HG03520 (cell line): ENCODE data around the gene ZFAND6.
"Not testable (repeated sequence)": the region's sequence is repeated elsewhere in the genome, so short reads cannot be mapped to it uniquely, and the experiment has no call there.

Experiments
- ATAC-seq: cut with Tn5 transposase; IDR thresholded peaks from one replicate; pipeline ENCODE4 v1.9.1; 2021; ENCODE audit warnings: mild to moderate bottlenecking, moderate library complexity; ENCODE audit not compliant: unreplicated experiment

Gene ZFAND6

DNA sequence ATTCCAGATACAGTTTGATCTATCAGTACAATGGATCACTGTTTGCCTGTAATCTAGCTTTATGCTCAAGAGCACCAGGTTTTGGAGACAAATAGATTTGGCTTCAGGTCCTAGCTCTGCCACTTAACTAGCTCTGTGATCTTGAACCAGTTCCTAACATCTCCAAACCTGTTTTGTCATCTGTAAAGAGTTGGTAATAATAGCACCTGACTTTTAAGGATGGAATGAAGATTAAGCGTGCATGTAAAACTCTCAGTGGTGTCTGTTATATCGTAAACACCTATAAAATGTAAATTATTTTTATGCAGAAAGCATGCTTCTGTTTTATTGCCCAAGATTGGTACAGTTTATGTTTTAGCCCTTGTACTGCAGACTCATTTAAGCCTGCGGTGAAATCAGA, 36.5 kb downstream of the ZFAND6 start:
- no peak for ATAC-seq

DNA sequence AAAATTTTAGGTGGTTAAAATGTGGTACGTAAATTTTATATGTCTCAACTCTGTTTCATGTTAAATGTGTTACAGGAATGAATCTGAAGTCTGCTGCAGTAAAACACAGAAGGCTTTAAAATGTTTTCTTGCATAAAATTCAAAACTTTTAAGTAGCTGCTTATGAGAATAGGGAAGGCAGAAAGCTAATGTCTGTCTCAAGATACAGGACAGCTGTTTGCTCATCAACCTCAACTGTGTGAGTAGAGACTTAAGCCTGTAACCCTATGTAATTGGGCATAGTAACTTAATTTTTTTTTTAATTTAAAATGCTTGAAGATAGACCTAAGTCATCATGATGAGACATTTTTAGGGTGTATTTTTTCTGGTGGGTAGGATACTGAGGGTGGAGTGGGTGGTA, 38.9 kb downstream of the ZFAND6 start:
- ATAC-seq, result no peak

DNA sequence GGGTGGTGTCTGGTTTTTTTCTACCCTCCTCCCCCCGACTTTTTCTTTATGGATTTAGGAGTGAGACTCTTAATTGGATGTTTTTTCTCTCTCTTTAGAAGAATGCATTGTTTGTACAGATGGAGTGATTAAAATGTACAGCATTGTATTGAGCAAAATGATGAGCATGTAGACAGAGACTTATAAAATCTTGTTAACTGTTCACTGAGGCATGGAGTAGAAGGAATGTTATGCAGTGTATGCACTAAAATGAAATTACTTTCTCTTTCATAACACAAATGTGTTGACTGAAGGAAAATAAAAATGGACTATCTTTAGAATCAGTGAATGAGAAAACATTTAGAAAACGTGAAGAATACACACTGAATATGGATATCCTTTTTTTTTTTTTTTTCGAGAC, 39.8 kb downstream of the ZFAND6 start:
- no peak for ATAC-seq

DNA sequence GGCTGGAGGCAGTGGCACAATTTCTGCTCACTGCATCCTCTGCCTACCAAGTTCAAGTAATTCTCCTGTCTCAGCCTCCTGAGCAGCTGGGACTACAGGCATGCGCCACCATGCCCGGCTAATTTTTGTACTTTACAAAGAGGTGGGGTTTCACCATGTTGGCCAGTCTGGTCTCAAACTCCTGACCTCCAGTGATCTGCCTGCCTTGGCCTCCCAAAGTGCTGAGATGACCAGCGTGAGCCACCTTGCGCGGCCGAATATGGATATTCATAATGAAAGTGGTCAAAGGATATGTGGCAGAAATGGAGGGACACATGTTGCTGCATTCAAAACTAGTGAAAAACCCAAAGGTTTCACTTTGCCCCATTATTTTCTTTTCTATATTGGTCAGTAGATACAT, 40.2 kb downstream of the ZFAND6 start:
- ATAC-seq, result not testable (repeated sequence)

DNA sequence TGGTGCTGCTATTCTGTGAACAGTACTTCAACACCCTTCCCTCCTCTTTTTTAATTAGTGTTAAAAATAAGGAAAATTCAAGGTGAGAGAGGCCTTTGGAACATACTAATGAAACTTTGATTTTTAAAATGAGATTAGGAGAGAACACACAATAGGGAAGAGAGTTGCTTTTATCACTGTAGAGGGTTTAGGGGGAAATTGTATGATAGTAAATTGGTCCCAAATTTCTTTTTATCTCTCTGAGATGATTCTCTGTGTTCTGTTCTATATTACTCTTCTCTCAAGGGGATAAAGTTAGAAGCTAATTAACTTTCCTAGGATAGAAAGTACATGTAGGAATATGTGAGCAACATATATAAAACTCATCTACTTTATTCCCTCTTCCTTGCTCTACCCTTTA, 40.8 kb downstream of the ZFAND6 start:
- ATAC-seq, result no peak

DNA sequence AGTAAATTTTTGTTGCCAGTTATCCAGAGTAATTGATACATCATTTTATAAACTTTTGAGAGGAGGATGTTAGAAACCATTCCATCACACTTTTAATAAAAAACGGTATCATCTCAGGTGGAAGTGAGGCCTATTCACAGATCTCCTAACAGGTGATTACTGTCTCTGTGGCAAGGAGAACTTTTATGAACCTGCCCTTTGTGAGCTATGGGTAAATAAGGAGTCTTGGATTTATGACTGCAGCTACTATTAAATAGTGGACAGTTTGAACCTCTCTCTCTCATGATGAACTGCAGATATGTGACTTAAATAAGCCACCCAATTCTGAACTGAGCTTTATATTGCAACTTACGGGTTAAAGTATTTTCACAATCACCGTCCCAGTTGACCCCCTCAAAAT, 45.7 kb downstream of the ZFAND6 start:
- ATAC-seq, result no peak

DNA sequence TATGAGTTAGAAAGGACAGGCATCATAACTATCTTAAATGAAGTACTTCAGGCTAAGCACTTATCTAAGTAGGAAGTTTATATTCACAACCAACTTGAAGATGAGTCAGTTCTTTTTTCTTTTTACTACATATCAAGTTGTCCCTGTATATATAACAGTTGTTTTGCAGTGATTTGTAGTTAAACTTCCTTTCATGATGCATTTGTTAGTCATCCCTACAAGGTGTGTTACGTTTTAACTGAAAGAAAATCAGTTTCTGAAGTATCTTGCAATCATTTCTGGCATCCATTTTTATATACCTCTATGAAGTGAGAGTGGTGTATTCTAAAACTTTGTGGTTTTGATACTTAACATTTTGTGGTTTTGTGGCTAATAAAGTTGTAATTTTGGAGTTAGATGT, 46.1 kb downstream of the ZFAND6 start:
- ATAC-seq, result no peak

DNA sequence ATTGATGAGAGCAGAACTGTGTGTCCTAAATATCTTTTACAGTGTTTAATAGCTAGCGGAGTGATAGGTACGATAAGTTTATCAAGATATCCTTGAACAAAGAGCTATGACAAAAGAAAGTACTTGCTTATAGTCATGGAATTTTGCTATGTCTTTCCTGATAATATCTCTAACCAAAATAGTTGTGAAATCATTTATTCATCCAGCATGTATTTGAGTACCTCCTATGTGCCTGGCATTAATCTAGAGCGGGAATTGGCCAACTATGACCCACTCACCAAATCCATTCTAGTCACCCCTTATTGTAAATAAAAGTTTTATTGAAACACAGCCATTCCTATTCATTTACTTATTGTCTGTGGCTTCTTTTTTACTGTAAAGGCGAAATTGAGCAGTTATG, 46.6 kb downstream of the ZFAND6 start:
- ATAC-seq, result no peak

DNA sequence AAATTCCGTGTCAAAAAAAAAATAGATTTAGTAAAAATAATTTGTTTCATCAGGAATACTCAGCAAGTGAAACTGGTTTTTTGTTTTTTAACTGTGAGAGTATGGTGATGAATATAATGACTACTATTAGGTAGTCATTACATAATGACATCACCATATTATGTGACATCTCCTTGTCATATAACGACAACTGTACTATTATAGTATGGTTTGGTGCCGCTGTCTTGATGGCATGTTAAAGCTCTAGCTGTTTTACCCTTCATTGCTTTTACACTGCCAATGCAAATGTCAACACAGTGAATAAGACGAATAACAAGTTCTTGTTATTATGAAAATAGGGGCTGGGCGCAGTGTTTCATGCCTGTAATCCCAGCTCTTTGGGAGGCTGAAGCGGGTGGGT, 47.7 kb downstream of the ZFAND6 start:
- ATAC-seq, result no peak

DNA sequence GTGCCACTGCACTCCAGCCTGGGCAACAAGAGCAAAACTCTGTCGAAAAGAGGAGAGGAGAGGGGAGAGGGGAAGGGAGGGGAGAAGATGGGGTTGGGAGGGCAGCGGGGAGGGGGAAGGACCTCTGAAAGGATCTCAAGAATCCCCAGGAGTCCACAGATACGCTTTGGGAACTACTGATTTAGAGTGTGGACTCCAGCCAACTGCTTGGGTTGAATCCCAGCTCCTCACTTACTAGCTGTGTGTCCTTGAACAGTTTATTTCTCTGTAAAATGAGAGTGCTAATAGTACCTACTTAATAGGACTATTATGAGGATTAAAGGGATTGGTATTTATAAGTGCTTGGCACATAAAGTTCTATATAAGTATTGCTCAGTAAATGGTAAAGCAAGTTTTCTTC, 48.3 kb downstream of the ZFAND6 start:
- ATAC-seq, result no peak

DNA sequence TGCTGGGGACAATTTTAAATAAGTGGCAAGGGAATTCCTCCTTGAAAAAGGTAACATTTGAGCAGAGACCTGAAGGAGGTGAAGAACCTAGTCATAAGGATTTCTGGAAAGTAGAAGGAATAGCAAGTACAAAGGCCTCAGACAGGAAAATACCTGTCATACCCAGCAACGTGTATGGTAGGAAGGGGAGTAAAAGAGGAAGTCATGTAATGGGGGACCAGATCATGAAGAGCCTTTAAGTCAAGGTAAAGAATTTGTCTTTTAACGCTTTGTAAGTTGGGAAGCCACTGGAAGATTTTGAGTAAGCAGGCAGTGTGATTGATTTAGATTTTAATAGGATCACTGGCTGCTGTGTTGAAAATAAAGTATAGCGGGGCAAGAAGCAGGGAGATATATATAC, 49.9 kb downstream of the ZFAND6 start:
- ATAC-seq, result no peak

DNA sequence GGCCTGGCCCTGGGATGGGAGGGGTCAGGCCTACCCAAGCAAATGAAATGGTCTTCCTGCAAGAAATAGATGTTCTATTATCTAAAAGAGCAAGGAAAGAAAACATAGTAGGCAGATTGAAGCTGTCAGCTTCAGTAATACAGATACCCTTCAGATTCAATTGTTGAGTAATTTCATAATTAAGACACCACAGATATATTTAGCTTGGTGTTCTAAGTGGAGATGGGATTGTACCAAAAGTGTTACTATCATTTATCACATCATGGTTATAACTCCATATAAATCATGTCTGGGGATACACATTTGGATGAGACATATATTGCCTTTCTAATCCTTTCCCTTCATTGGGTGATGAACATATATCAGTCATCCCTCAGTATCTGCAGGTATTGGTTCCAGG, 51.4 kb downstream of the ZFAND6 start:
- ATAC-seq, result no peak

DNA sequence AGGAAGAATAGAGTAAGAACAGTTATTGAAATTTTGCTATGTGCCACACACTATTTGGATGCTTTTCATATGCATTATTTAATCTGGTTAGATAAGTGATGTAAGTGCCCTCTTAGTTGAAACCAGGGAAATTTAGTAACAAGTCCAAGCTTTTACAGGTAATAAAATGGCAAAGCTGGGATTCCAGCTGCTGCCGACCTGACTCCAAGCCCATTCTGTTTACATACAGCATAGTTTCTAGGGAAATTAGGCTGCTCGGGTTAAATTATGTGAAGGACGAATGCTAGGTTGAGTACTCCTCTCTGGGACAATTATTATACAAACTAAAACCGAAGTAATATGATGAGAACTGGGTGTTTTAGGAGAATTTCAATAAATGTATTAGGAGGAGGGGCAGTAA, 54.6 kb downstream of the ZFAND6 start:
- ATAC-seq, result no peak

DNA sequence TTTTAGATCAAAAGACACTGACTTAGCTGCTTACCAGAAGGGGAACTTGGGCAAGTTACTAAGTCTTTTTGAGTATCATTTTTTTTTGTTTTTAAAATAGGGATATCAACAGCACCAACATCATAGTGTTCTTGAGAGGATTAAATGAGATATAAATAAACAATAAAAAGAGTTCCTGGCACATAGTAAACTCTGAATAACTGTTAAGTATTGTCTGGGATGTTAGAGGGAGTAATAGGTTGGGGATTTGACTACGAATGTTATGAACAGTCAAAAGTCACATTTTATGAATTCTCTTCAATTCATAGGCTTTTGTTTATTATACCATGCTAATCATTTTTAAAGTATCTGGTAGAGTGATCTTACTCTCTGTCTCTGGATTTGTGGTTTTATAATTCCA, 55.5 kb downstream of the ZFAND6 start:
- ATAC-seq, result no peak

DNA sequence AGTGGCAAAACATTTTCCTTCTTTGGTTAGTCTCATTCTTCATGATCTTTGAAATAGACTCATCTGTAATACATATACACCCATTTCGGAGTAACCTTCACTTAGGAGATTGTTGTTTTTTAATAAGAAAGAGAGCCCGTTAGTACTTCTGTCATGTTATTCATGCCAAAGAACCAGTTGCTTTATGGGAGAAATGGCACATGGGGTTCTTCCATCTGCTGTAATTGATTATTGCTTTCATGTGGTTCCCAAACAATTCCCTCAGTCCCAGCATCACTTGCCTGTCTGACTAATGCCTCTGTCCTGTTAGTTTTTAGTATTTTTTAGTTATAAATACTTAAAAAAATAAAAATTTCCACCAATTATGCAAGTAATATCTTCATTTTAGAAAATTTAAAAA, 59.5 kb downstream of the ZFAND6 start:
- ATAC-seq, result no peak

DNA sequence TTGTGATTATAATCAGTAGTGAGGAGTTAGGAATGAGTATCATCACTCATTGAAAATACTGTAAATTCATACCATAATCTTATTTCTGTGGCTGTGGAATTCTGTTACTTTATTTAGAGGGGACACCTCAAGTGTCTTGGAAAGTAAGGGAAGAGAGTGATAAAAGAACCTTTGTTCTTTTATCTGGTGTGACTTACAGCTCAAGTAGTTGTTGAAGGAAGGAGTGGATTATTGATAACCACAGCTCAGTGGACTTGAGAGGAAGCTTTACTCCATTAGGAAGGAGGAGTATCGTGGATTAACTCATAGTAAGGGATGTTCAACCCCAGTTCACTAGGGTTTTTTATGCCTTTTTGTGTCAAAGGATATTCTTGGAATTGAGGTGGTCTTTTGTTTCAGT, 61.2 kb downstream of the ZFAND6 start:
- ATAC-seq, result no peak

DNA sequence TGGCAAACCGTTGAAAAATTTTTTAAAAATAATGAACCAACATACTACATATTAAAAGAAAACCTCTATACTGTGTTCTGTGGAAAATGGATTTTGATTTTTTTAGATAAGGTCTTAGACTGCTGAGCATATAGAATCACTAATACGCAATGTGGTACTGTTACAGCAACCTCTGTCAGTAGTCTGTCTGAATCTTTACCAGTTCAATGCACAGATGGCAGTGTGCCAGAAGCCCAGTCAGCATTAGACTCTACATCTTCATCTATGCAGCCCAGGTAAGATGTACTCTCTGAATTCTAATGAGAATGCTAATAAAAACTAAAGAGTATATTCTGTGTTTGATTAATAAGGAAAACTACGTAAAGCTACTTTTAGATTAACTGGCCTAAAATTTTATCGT, 62.1 kb downstream of the ZFAND6 start:
- ATAC-seq, result no peak

DNA sequence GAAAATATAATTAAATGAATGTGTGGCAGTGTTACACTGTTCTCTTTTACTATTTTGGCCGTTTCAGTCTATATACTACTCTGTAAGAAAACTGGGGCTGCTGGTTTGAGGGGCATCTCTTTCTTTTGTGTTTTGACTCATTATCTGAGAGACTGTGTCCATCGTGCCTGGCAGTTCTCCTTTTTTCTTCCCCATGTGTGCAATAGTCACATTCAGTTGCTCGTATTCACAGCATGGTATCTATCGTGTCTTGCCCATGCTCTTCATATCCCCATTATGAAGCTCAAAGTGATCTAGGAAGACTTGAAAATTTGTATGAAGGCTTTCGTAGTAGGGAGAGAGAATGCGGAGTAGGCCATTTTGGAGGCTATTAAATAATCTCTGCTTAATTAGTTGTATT, 63.6 kb downstream of the ZFAND6 start:
- ATAC-seq, result no peak

DNA sequence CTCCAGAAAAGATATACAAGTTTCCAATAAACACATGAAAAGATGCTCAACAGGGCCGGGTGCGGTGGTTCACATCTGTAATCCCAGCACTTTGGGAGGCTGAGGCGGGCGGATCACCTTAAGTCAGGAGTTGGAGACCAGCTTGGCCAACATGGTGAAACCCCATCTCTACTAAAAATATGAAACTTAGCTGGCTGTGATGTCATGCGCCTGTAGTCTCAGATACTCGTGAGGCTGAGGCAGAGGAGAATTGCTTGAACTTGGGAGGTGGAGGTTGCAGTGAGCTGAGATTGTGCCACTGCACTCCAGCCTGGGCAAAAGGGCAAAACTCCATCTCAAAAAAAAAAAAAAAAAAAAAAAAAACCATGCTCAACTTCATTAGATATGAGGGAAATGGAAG, 67.8 kb downstream of the ZFAND6 start:
- ATAC-seq, result not testable (repeated sequence)

DNA sequence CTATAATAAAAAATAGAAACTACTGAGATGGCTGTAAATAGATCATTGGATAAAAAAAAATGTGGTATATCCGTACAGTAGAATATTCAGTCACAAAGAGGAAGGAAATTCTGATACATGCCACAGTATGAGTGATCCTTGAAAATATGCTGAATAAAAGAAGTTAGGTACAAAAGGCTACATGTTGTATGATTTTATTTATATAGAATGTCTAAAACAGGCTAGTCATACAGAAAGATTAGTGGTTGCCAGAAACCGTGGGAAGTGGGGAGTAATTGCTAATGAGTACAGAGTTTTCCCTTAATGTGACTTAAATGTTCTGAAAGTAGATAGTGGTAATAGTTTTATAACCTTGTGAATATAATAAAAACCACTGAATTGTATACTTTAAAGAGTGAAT, 68.4 kb downstream of the ZFAND6 start:
- no peak for ATAC-seq

DNA sequence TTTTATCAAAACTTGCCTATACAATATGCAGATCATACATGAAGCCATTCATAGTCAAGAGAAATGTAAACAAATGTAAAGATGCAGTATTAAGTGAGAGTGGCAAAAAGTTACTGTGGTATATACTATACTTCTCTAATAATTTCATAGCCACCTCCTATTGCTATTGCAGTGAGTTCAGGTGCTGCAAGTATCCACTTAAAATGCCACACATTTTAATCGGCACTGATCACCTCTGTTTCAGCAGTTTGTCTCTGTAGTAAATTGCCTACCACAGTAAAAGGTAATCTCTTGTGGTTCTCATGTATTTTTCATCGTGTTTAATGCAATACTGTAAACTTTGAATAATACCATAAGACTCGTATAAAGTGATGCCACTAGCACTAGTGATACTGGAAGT, 72.9 kb downstream of the ZFAND6 start:
- ATAC-seq, result no peak

DNA sequence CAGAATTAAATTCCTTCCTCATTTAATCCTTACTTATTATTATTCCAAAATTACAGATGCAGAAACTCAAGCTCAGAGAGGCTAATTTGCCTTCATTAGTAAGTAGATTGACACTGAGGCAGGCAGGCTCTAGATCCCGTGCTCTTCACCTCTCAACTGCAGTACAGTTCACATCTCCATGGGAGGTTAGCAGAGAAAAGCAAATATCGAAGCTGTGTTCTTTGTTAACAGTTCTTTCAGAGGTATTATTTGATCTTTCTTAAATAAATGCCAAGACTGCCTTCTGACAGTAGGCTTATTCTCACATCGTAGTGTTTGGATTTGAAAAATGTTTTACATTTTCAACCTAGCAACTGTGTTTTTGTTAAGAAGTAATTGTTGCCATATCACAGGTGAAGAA, 77.4 kb downstream of the ZFAND6 start:
- ATAC-seq, result no peak

DNA sequence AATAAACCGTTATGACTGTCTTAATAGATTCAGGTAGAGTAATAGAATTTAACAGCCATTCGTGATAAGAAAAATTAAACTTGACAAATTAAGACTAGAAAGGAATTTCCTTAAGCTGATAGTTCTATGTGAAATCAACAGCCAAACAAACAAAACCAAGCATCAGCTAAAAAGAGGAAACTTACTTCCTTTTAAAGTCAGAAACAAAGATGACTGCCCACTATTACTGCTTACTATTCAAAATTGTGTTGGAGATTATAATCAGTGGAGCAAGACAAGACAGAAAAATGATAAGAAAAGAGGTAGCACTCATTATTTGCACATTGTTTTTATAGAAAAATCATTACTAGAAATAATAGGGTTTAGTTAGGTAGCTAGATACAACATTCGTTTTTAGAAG, 79.5 kb downstream of the ZFAND6 start:
- no peak for ATAC-seq

DNA sequence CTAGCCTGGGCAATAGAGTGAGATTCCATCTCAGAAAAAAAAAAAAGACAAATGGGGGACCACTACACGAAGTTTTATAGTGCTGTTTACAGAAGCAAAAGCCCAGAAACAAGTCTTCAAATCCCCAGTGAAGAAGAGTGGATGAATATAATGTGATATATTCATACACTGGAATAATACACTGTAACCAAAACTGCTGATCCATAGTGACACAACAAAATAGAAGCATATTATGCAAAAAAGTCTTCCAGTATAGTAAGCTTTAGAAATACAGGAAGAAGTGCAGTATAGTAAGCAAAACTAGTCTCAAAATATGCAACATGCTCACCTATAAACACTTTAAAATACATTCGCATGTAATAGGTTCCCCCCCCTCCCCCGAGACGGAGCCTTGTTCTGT, 81.4 kb downstream of the ZFAND6 start:
- no peak for ATAC-seq
